ENCODE data around the gene JMJD8.

Gene JMJD8
- total RNA-seq: 24.5 to 71.7 (median 38.7) reads per million in 3 experiments

- peak; percentile 94 for DNase-seq
Measured at GRCh38 chr16:684071-684794, at the start of gene JMJD8. Gene JMJD8 (minus strand): TSS chr16:684334. CDS start chr16:684319, 15 bp downstream.

GRCh38 chr16:733382-734207 is 49.5 kb upstream of the JMJD8 start:
- no peak for DNase-seq

- no peak for DNase-seq
Measured at GRCh38 chr16:732936-733335, 48.8 kb upstream of the JMJD8 start.

- DNase-seq: no peak
Measured at GRCh38 chr16:732332-732731, 48.2 kb upstream of the JMJD8 start.

GRCh38 chr16:730666-731509 is 46.8 kb upstream of the JMJD8 start:
- DNase-seq: no peak

- DNase-seq: no peak
Measured at GRCh38 chr16:729768-730665, 45.9 kb upstream of the JMJD8 start.

GRCh38 chr16:728890-729744 is 45.0 kb upstream of the JMJD8 start:
- no peak for DNase-seq

GRCh38 chr16:728131-728889 is 44.2 kb upstream of the JMJD8 start:
- peak; percentile 62 for DNase-seq

GRCh38 chr16:727291-727977 is 43.3 kb upstream of the JMJD8 start:
- peak; percentile 14 for DNase-seq

- peak; percentile 43 for DNase-seq
Measured at GRCh38 chr16:726438-727290, 42.5 kb upstream of the JMJD8 start, which contains the start of the genes CCDC78 and HAGHL. Gene CCDC78 (minus strand): TSS chr16:726443. CDS start chr16:726367, 76 bp downstream. Gene HAGHL (plus strand): TSS chr16:727106. CDS start chr16:727510, 404 bp downstream.

GRCh38 chr16:726188-726437 is 42.0 kb upstream of the JMJD8 start:
- no peak for DNase-seq

- no peak for DNase-seq
Measured at GRCh38 chr16:725463-726187, 41.5 kb upstream of the JMJD8 start.

GRCh38 chr16:725041-725376 is 40.9 kb upstream of the JMJD8 start:
- no peak for DNase-seq

GRCh38 chr16:724188-725040 is 40.3 kb upstream of the JMJD8 start:
- no peak for DNase-seq

GRCh38 chr16:723695-724094 is 39.6 kb upstream of the JMJD8 start:
- no peak for DNase-seq

- DNase-seq: no peak
Measured at GRCh38 chr16:722835-723633, 38.9 kb upstream of the JMJD8 start.

All from central memory CD4-positive, alpha-beta T cell (primary cell).